CD4-positive, alpha-beta T cell treated with Interleukin-17A for 4 hours (primary cell): ENCODE data around the gene ZCWPW1.
"Not testable (repeated sequence)": the region's sequence is repeated elsewhere in the genome, so short reads cannot be mapped to it uniquely, and the experiment has no call there.

Experiments used
- DNase-seq: peaks from one replicate; pipeline ENCODE4 v3.0.0-alpha.2; 2020; ENCODE audit warnings: mixed read lengths

Gene ZCWPW1

GRCh38 chr7:100397315-100398081 lies 31.0 kb downstream of the ZCWPW1 start:
- no peak for DNase-seq

- DNase-seq, result peak; percentile 34
Measured at GRCh38 chr7:100396421-100396982, 32.0 kb downstream of the ZCWPW1 start.

- DNase-seq, result no peak
Measured at GRCh38 chr7:100394077-100394476, 34.4 kb downstream of the ZCWPW1 start.

GRCh38 chr7:100393233-100393905 lies 35.1 kb downstream of the ZCWPW1 start:
- DNase-seq, result no peak

GRCh38 chr7:100390286-100391009 lies 38.1 kb downstream of the ZCWPW1 start:
- no peak for DNase-seq

GRCh38 chr7:100389437-100390088 lies 38.9 kb downstream of the ZCWPW1 start:
- no peak for DNase-seq

GRCh38 chr7:100387695-100388094 lies 40.8 kb downstream of the ZCWPW1 start:
- DNase-seq, result no peak

- DNase-seq, result no peak
Measured at GRCh38 chr7:100386940-100387339, 41.6 kb downstream of the ZCWPW1 start.

GRCh38 chr7:100384628-100385294 lies 43.7 kb downstream of the ZCWPW1 start:
- DNase-seq, result no peak

- not testable (repeated sequence) for DNase-seq
Measured at GRCh38 chr7:100382234-100382853, 46.2 kb downstream of the ZCWPW1 start.

GRCh38 chr7:100381531-100382233 lies 46.8 kb downstream of the ZCWPW1 start:
- not testable (repeated sequence) for DNase-seq

- no peak for DNase-seq
Measured at GRCh38 chr7:100380196-100380595, 48.3 kb downstream of the ZCWPW1 start.

GRCh38 chr7:100378114-100378755 lies 50.3 kb downstream of the ZCWPW1 start:
- DNase-seq, result no peak

- no peak for DNase-seq
Measured at GRCh38 chr7:100376066-100376465, 52.4 kb downstream of the ZCWPW1 start.

GRCh38 chr7:100374601-100375000 lies 53.9 kb downstream of the ZCWPW1 start:
- DNase-seq, result no peak

GRCh38 chr7:100373870-100374598 lies 54.5 kb downstream of the ZCWPW1 start:
- DNase-seq, result not testable (repeated sequence)

- no peak for DNase-seq
Measured at GRCh38 chr7:100373261-100373831, 55.2 kb downstream of the ZCWPW1 start, which contains the start of gene PILRA. Gene PILRA (plus strand): TSS chr7:100373487. CDS start chr7:100373657, 170 bp downstream.

GRCh38 chr7:100372694-100373093 lies 55.8 kb downstream of the ZCWPW1 start:
- DNase-seq, result no peak

- DNase-seq, result no peak
Measured at GRCh38 chr7:100372256-100372655, 56.2 kb downstream of the ZCWPW1 start.
